ENCODE measurements around the gene GMEB2.

- TF ChIP-seq CTCF (conservative IDR thresholded peaks at IDR 0.05 in 1 of 2, IDR thresholded peaks at IDR 0.05 in 1 of 2; ENCODE audit: low read depth in 1 of 2, low read length in 2 of 2), result no peak
- no peak for TF ChIP-seq EZH2 (IDR thresholded peaks at IDR 0.05; ENCODE audit: low read length, missing control alignments)
Observed at GRCh38 chr20:63586797-63587196, 40.1 kb downstream of the GMEB2 start.
